Tibial artery (tissue), 4 donors: ENCODE data around the gene C19orf81.

Experiments used
- DNase-seq, 2 donors: peaks; one replicate each; pipeline ENCODE4 v3.0.0-alpha.2; 2019
- H3K27ac ChIP-seq, 2 donors: fragments of 200-600 bp; sonication (generic) in 1 of 2; 1 replicate in 1 of 2; 2 replicates in 1 of 2; pipeline ENCODE4 v1.5.1; 2018 to 2019; ENCODE audit warnings: mild to moderate bottlenecking in 1 of 2
- H3K27me3 ChIP-seq, 2 donors: fragments of 200-600 bp; sonication (generic) in 1 of 2; one replicate each; pipeline versions ENCODE4 v1.5.1 to v1.6.0; 2016 to 2019
- H3K36me3 ChIP-seq, 3 donors: fragments of 200-600 bp; sonication (generic) in 2 of 3; one replicate each; pipeline ENCODE4 v1.5.1; 2016 to 2019; ENCODE audit warnings: mild to moderate bottlenecking in 2 of 3
- H3K4me1 ChIP-seq, 4 donors: fragments of 200-600 bp; sonication (generic) in 2 of 4; 1 replicate in 3 of 4; 2 replicates in 1 of 4; pipeline ENCODE4 v1.5.1; 2016 to 2019
- H3K4me3 ChIP-seq, 2 donors: fragments of 200-600 bp; sonication (generic) in 1 of 2; 1 replicate in 1 of 2; 2 replicates in 1 of 2; pipeline ENCODE4 v1.5.1; 2018 to 2019; ENCODE audit warnings: mild to moderate bottlenecking in 2 of 2
- H3K9me3 ChIP-seq, 3 donors: fragments of 200-600 bp; sonication (generic) in 1 of 3; one replicate each; pipeline ENCODE4 v1.5.1; 2016 to 2019
- CTCF ChIP-seq, 2 experiments: fragments of 200-600 bp in 1 of 2; fragments of 450-650 bp in 1 of 2; IDR thresholded peaks; one replicate each; pipeline ENCODE4 v1.5.1; 2017 to 2019; ENCODE audit warnings: antibody characterized with exemption in 2 of 2, mild to moderate bottlenecking in 1 of 2, moderate library complexity in 1 of 2
- intact Hi-C: fragments of 100-400 bp; cut with DNase I; formaldehyde crosslinking; loops from one replicate; pipeline ENCODE4 v1.15.0; 2023; ENCODE audit warnings: low total_unique reads

The C19orf81 gene

GRCh38 chr19:50705422-50706019 is 56.3 kb downstream of the C19orf81 start:
- Histone ChIP-seq H3K4me1 (no peaks in the 10 kb centered on the region), H3K27ac (no peak overlapping the region), H3K27me3 (peaks cover 0 to 43% of the 10 kb centered on the region in 2 donors), H3K4me3 (no peak overlapping the region), H3K9me3 (no peaks in the 10 kb centered on the region), H3K36me3 (no peaks in the 10 kb centered on the region)
- DNase-seq, result no peak
- peak in 1 of 2 experiments; percentile 9 for TF ChIP-seq CTCF (IDR thresholded peaks at IDR 0.05)
- intact Hi-C loops, result no loop called here

- Histone ChIP-seq H3K4me3 (no peak overlapping the region), H3K27ac (no peak overlapping the region), H3K36me3 (no peaks in the 10 kb centered on the region), H3K9me3 (no peaks in the 10 kb centered on the region), H3K27me3 (peaks cover 0 to 48% of the 10 kb centered on the region in 2 donors), H3K4me1 (no peaks in the 10 kb centered on the region)
- intact Hi-C loops, result no loop called here
- no peak for DNase-seq
- TF ChIP-seq CTCF (IDR thresholded peaks at IDR 0.05), result no peak
These were observed 57.1 kb downstream of the C19orf81 start for GRCh38 chr19:50706387-50706786.

- no peak overlapping the region for H3K27ac ChIP-seq
- H3K9me3 ChIP-seq, result no peaks in the 10 kb centered on the region
- H3K27me3 ChIP-seq, result peaks cover 0 to 42% of the 10 kb centered on the region in 2 donors
- H3K4me3 ChIP-seq, result no peak overlapping the region
- no peaks in the 10 kb centered on the region for H3K4me1 ChIP-seq
- intact Hi-C loops, result no loop called here
- no peak for TF ChIP-seq CTCF (IDR thresholded peaks at IDR 0.05)
- no peaks in the 10 kb centered on the region for H3K36me3 ChIP-seq
- DNase-seq, result no peak
These were observed 59.1 kb downstream of the C19orf81 start for GRCh38 chr19:50708179-50708879.
